ENCODE data around the gene CUL7.
"Not testable (repeated sequence)": the region's sequence is repeated elsewhere in the genome, so short reads cannot be mapped to it uniquely, and the experiment has no call there.

Gene CUL7

GRCh38 chr6:43013097-43013842 is 40.4 kb downstream of the CUL7 start:
- DNase-seq: no peak

- DNase-seq: no peak
Observed at GRCh38 chr6:43012364-43012763, 41.3 kb downstream of the CUL7 start.

GRCh38 chr6:43011207-43011606 is 42.4 kb downstream of the CUL7 start:
- no peak for DNase-seq

- peak; percentile 14 for DNase-seq
Observed at GRCh38 chr6:43009124-43009523, 44.5 kb downstream of the CUL7 start.

GRCh38 chr6:43007126-43007525 is 46.5 kb downstream of the CUL7 start:
- no peak for DNase-seq

GRCh38 chr6:43006251-43006650 is 47.4 kb downstream of the CUL7 start:
- no peak for DNase-seq

- DNase-seq: no peak
Observed at GRCh38 chr6:43005844-43006243, 47.8 kb downstream of the CUL7 start.

- no peak for DNase-seq
Observed at GRCh38 chr6:43001843-43002242, 51.8 kb downstream of the CUL7 start.

- not testable (repeated sequence) for DNase-seq
Observed at GRCh38 chr6:42998205-42998604, 55.4 kb downstream of the CUL7 start.

- no peak for DNase-seq
Observed at GRCh38 chr6:42996513-42996912, 57.1 kb downstream of the CUL7 start.

GRCh38 chr6:42993445-42993844 is 60.2 kb downstream of the CUL7 start:
- no peak for DNase-seq

GRCh38 chr6:42989923-42990322 is 63.7 kb downstream of the CUL7 start:
- no peak for DNase-seq

- DNase-seq: no peak
Observed at GRCh38 chr6:42988486-42989020, 65.1 kb downstream of the CUL7 start.

Measured in CD4-positive, alpha-beta T cell treated with Interleukin-4 for 4 hours (primary cell).